ENCODE measurements around the gene AFF3.

The AFF3 gene

DNA sequence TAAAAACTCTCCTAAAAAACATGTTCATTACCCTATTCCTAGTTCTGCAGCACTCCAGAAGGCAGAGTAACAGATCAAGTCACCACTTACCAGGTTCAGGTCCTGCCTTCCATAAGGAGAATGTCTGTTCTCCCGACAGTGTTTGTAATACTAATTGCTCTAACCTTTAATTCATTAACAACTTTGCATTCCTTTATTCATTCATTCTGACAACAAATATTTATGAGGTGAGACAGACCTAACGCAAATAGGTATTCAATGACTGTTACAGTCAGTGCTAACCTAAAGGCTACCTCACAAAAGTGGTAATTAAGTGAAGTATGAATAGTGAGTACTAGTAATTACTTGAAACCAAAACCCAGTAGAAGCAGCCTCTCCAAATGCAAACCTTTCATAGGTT, 224.0 kb downstream of the AFF3 start:
- no peak for FAIRE-seq

DNA sequence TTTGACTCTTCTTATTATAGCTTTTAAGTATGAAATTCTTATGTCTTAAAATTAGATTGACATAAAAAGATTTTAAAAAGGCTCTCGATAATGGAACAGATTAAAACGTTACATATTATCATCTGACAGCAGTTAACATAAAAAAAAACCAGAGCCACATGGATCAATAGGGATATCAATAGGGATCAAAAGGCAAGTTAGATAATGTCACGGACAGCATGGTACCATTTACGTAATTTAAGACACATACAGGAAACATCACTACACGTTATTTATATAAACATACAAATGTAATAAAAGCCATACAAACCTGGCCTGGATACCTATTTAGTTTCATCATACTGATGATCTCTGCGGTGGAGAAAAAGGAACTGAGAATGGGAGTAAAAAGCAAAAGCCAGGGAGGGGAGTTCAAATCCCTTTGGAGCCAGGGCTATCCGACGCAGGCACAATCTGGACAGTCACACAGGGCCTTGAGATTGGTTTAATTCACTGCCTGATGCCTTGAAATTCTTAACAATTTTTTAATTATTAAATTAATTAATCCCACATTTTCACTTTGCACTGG, 227.2 kb downstream of the AFF3 start:
- FAIRE-seq: no peak

DNA sequence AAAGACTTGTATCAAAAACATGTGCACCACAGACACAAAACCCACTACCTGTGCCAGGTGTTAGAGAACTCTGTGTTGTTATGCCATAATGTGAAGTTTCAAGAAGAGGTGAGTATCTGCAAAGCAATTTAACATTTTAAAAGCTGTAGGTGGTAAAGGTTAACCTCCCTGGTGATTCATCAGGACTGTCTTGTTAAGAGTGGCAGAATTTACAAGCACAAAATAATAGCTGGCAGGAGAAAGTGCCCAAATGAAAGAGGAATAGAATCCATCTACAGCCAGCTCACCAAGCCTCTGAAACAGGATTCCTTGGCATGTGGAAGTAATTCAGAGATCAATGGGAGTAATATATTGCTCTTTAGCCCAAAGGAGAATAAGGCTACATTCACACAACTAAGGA, 230.7 kb downstream of the AFF3 start:
- no peak for FAIRE-seq

DNA sequence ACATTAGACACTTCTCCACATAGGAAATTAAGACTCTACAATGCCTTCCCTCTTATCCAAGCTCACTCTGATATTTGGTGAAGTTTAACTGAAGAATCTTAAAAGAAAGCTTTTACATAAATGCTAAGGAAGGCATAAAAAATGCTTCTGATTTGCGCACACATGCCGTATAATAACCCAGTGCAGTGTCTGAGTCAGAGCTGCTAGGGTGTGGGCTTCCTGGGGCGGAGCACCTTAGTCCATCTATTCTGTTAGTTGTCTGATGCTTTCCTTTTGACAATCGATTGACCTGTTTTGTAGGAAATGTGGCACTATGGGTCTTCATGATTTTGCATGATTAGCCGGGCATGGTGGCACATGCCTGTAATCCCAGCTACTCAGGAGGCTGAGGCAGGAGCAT, 231.5 kb downstream of the AFF3 start:
- FAIRE-seq: no peak

DNA sequence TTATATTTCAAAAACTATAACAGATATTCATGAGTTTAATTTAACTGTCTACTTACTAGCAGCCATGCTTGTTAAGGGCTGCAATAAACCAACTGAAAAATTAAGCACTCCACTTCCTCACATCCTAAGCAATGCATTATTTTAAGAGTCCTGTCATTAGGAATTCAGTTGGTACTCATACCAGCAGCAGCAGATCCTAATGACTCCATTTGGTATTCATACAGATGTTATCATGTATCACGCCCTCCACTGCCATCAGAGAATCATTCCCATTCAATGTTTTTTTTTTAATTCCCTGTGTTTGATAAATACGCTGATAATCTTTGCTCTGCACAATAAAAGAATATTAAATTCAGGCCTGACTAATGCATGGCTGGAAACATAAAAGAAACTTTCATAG, 236.8 kb downstream of the AFF3 start:
- no peak for FAIRE-seq

DNA sequence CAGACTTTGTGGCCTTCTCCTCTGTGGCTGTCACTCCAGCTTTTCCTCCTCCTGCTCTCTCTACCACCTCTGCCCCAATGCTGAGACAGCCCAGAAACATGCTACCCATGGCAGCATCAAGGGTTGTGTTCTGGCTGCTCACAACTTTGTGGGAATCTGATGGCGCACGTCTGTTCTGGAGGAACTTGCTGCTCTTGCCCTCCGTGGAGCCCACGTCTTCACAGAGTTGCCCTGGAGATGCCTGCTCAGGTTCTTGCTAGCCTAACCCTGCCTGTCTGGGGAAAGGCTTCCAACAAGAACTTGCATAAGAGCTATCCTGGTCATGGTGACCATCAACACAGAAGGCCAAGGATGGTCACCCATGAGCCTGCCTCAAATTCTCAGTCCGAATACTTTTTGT, 237.4 kb downstream of the AFF3 start:
- FAIRE-seq: no peak

DNA sequence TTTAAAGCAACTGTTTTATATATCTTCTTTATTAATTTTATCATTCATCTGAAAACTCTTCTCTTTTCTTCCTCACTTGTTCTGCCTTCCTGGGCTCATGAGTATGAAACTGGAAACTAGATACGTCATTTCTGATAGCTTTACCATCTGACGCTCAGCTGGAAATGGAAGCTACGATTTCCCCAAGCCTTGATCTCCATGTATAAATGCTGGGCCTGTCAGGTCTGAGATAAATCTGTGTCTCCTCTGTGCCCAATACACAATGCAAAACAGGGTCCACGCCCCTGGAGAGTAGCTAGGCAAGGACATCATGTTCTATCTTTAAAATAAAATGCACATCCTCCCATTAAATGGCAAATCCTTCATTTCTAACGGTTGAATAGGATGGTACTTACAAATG, 238.4 kb downstream of the AFF3 start:
- no peak for FAIRE-seq

DNA sequence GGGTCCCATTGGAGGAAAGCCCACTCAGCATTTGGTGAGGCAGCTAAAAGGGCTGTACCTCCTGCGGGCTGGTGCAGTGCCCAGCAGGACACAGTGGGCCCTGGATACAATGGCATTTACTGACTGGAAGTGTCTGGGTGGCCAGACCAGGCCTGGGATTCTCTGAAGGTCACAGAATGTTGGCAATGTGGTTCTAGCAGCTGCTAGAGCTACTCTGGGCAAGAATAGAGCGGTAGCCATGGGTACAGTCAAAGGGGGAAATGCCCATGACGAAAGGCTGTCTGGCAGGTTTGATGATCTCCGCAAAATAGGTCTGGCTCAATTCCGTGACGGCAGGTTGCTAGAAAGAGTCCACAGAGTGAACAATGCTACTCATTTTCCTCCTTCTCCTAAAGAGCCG, 241.8 kb downstream of the AFF3 start:
- no peak for FAIRE-seq

DNA sequence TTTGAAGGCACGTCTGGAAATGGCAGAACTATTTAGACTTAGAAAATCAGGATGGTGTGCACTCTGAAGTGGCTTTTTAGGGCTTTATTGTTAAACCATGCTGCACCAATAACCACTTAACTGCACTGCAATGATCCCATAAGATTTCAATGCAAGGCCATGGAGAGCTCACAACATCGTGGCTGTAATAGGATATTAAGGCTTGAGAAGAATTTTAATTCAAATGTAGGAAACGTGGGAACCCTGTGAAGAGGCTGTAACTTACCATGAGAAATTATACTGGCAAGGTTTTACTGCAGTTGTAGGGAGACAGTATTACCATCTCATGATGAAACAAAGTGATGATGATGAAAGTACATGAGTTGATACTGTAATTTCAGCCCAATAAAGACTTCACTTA, 242.5 kb downstream of the AFF3 start:
- FAIRE-seq: no peak

DNA sequence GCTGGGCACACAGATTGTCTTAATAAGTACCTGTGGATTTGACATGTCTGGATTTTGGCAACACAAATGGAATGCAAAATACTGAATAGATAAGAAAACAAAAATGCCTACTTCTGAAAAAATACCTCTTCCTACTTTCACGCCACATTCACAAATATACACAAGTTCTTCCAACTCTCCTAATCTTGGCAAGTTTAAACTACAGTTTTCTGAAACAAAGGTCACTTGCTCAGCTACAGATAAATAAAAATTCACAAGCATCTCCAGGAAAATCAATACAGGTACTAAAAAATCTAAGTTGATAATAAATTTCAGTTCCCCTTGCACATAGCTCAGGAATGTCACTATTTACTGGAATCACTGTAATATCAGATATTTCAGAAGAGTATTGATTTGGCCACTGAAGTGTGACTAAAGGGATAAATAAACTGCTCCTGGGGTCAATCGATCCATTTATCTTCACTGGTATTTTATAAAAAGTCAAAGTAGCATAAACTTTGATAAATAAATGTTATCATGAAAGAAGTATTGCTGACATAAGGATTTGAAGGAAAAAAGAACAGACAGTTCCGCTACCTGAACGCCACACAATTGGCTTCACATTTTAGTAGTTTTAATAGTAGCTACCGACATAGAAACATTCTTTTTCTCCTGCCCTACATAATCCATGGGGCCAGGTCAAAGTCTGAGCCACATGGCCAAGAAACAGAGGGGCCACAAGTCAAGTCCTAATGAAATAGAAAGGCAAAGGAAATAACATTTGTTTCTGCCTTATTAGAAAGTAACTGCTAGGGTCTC, 243.1 kb downstream of the AFF3 start:
- no peak for FAIRE-seq

DNA sequence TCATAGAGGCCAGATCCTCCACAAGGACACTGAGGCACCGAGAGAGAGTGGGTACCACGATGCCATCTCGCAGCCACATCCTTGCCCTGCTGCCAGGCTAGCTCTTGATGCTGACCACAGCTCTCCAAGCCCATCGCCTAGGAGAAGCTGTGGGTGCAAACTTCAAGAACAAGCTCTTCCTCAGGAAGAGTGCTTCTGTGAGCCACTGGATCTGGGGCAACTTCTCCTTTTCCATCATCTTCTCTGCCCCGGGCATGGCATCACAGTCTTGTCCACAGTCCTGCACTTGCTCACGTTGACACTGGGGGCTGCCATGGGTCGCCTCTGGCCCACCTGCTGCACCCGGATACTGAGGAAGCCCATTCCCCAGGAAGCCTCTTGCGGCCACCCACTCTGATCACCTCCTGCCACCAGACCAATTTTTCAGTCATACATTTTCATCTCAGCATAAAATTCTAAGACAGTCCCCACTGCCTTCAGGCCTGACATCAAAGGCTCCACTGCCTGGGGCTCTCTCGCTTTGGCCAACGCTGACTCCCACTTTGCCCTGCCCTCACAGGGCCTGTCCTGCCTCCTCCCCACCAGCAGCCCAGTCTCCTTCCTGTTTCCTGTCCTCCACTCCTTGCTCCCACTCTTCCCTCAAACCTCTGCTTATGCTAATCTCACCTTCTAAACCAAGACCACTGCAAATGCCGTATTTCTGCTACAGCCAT, 243.9 kb downstream of the AFF3 start:
- FAIRE-seq: no peak

DNA sequence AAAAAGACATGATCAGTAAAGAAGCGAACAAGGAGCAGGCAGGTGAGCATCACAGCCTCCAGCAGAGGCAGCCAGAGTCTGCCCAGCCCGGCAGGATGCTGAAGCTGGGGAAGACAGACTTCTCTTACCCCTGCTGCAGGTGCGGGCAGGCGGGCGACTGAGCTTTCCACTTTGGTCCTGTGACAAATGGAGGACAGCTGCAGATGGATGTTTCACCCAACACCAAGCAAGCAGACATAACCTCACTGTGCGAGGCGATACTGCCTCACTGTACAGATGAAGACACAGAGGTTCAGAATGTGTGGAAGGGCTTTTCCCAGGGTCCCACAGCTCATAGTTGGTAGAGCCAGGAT, 251.0 kb downstream of the AFF3 start:
- FAIRE-seq: no peak

DNA sequence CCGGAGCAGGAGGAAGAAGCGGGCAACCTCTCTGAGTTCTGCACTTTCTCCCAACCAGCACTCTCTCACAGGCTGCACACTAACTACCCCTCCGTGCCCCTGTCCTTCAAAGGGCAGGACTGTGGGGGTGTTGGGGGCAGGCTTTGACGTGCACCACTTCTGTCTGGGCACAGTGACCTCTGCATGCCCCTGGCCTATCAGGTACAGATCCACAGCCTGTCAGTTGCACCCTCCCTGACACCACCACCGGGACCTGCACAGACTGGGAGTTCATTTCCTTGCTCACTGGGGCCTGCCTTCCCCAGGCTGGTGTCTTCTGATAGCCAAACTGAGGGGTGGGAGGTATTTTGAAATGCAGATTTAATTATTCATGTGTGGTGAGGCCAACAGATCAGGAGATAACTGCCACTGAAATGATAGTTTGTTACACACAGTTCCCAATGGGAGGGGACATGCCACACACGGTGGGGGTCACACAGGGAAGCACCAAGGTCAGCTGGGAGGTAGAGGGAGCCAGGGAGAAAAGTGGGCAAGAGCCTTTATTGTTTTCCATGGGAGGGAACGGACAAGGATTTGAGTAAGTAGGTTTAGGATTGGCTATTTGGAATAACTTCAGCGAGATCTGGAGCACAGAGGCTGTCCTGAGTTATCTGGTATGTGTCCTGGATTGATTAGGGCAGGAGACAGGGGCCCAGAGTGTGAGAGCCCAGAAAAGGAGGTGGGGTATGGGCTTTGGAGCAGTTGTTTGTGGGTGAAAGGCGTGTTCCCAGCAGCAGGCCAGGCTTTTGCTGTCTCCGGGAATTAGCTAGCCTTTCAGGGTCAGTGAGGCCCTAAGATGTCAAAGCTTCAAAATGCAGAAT, 251.6 kb downstream of the AFF3 start:
- FAIRE-seq: no peak

DNA sequence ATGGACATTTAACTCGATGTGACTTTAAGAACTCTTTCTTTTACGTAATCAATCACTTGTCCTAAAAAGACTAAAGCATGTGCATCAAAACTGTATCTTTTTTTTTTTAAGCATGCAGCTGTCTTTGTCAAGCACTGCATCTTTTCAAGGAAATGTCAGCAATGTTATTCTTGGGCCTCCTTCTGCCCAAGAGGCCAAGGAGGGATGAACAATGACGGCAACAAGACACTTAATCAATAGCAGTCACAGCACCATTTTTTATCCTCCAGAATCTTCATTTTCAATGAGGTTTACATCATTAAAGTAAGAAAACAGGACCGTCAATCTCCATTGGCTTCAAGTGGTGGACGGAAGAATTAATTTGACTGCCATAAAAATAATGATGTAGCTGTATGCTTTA, 253.8 kb downstream of the AFF3 start:
- no peak for FAIRE-seq

DNA sequence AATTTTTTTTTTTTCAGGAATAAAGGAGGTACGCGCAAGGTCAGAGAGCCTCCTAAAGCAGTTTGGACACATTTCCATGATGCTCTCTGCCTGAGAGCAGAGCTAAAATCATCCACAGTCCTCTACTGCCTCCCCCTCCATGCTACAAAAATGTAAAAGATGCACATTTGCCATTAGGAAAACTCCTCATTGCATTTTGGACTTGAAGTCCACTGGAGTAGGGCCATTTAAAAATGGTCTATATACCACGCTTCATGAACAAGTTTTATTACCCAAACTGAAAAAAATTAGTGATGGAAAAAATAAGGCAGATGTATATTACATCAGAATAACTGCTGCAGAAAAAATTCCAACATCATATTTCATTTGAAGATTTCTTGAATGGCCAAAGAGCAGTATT, 256.0 kb downstream of the AFF3 start:
- FAIRE-seq: no peak

DNA sequence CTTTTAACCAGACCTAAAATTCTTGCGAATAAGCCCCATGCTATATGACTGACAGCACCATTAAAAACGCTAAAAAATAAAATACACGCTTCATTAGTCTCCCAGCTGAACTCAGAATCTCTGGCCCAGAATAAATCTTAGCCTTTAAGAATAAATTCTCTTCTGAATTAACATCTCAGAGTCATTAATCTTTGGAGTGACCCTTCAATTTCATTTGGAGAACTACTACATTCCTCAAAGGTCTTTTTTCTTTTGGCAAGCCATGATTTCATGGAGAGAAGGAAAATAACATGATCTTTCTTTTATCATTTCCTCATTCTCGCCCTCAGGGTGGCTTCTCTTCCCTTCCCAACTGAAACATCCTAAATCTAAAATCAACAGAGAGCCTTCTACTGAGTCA, 259.0 kb downstream of the AFF3 start:
- FAIRE-seq: no peak

DNA sequence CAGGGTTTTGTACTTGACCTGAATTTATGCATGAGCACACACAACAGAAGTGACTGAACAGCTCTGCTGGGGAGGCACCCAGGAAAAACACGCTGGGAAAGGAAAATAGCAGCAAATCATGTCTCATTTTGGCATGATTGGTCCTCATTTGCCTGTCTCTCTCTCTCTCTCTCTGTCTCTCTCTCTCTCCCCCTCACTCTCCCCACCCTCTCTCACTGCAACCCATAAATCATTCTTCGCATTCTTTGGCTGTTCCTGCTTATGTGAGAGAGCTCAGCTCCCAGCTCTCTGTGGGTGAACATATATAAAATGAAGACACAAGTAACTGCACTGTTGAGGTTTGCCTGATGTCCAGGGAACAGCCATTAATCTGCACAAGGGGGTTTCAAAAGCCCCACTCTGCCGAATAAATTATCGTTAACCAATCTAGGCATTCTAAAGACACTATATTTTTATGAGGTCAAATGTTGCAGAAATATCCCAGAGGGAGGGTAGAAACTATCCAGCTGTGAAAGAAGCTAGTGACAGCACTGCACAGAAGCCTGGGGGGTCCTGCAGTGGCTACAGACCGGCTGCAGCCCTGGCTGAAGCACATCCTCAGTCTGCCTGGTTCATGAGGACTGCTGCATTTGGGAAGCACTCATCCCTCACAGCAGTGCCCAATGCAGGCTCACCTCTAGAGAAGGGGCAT, 260.3 kb downstream of the AFF3 start:
- FAIRE-seq: no peak

DNA sequence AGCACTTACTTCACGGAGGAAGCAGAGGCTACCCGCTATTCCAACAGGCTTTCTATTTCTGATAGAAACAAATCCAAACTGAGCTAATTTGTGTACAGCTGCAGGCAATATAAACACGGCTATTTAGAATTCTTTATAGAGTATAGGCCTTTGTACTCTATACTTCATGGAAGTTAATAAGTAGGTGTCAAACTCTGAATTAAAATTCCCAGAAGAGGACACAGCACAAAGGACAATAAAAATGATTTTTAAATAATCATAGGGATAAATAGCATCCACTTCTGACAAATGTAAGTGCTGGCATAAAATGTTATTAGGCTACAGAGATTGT, 261.5 kb downstream of the AFF3 start:
- no peak for FAIRE-seq

DNA sequence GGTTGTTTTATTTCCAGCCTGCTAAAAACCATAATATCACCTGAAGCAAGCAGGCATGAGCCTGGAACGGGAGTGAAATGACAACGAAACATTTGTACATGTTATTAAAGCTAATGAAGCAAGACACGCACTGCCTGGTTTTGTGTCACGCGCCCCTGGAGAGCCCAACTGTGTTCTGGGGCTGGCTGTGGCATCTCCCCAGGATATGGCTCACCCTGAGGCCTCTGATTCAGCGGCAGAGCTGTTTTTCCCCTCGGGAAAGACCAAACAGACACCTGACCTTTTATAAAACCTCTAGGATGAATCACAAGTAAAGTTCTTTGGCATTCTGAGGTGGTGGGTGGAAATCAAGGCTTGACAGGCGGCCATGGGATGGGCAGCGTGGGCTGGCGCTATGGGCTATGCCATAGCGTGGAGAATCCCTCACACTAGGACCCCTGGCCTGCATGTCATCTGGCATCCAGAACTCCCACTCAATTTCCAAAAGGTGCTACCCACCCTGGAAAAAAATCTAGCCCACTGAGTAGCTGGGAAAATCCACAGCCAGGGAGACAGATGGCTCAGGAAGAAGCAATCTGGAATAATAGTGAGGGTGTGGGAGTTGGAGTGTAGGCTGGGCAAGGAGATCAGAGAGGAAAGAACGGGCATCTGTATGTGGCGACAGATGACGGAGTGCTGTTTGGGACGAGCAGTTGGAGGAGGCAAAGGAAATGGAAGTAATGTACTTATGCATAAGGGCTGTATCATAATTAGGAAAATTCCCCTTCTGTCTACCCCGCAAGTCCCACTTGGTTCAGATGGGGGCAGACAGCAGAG, 262.0 kb downstream of the AFF3 start:
- no peak for FAIRE-seq

DNA sequence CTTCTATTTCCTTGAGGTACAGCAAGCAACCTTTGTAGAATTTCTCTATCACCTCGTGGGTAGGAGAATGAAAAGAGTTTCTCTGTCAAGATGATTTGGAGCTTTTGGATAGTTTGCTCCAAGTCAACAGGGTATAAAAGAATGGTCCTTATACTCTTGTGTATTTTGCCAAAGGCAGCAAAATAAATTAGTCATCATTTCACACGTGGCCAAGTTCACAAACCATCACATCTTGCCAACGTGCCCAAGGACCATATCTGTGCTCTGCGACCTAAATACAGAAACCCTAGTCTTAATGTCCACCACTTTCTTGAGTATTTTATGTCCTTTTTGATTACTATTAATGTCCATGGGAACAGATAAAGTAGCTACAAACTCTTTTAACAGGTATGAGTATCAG, 262.9 kb downstream of the AFF3 start:
- FAIRE-seq: no peak

DNA sequence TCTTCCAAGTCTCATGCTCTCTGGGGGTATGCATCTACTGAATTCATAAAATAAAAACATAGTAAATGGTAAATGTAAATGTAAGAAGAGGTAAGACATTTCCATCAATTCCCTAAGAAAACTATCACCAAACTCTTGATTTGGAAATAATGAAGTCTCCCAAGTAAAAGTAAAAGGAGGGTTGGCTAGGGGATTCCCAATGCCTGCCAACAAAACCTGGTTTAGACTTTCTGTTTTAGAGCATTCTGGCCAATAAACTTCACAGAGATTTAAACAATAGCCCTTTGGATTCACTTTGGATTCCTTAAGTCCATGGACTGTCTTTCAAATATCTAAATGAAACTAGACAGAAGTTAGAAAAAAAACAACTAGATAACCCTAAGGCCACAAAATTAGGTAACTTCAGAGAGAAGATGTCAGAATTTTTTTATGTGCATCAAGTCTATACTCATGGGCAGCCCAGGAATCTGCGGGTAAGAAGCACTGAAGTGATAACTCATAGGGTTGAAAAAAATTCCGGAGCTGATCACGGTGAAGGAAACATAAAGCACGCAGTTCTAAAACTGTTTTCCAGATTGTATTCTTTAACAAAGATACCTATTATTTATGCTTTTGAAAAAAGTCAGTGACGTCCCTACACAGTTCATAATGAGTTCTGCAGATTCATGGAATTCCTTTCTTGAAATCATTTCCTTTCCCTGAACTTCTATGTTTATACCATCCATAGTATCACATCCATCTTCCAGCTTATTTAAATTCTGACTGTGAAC, 263.6 kb downstream of the AFF3 start:
- no peak for FAIRE-seq
